K562 (cell line): ENCODE results near the gene LST1. TPM values are rescaled to one million over a fixed set of nuclear protein-coding genes. Genes with fewer than 3 reads are reported as not detected.

Experiments
- CBFA2T3 ChIP-seq: fragments of 450-650 bp; IDR thresholded peaks from 2 replicates; pipeline ENCODE4 v1.6.1; 2017
- CBX5 ChIP-seq: IDR thresholded peaks from 2 replicates; pipeline ENCODE4 v1.6.1; 2014; ENCODE audit warnings: low read depth, borderline replicate concordance
- CBX8 ChIP-seq: fragments of 200-600 bp; sonication (generic); IDR thresholded peaks from 2 replicates; pipeline ENCODE4 v1.6.1; 2012; ENCODE audit warnings: borderline replicate concordance, mixed run types, low read depth, mild to moderate bottlenecking, moderate library complexity, mixed read lengths, low read length, control low read depth, inconsistent platforms; ENCODE audit not compliant: poor library complexity, severe bottlenecking; ENCODE audit errors: extremely low read depth
- ELF2 ChIP-seq: fragments of 250-450 bp; sonication (Bioruptor Pico); IDR thresholded peaks from 2 replicates; pipeline ENCODE4 v1.5.0; 2021; ENCODE audit warnings: mild to moderate bottlenecking
- ETV6 ChIP-seq, 3 experiments: fragments of 150-350 bp in 1 of 3; sonication (generic) in 1 of 3; formaldehyde crosslinking in 1 of 3; IDR thresholded peaks; 2 replicates each; pipeline versions ENCODE4 v1.6.1 to v1.8.0; 2014 to 2022; ENCODE audit warnings: borderline replicate concordance in 2 of 3, low read depth in 2 of 3, antibody characterized with exemption in 1 of 3, low read length in 1 of 3, mild to moderate bottlenecking in 1 of 3, missing genetic modification reagents in 1 of 3
- FOS ChIP-seq: IDR thresholded peaks from 3 replicates; pipeline ENCODE4 v1.6.1; 2011; ENCODE audit not compliant: insufficient read length; ENCODE audit errors: extremely low read depth
- HDAC3 ChIP-seq: fragments of 450-650 bp; IDR thresholded peaks from 2 replicates; pipeline ENCODE4 v1.6.1; 2018; ENCODE audit warnings: borderline replicate concordance, mild to moderate bottlenecking, moderate library complexity; ENCODE audit not compliant: partially characterized antibody
- SAFB ChIP-seq: fragments of 200-400 bp; formaldehyde crosslinking; IDR thresholded peaks from 2 replicates; pipeline ENCODE4 v1.6.1; 2017; ENCODE audit warnings: low read depth, low read length, borderline replicate concordance
- ZNF263 ChIP-seq: sonication (generic); formaldehyde crosslinking; IDR thresholded peaks from 2 replicates; pipeline ENCODE4 v1.8.0; 2022; ENCODE audit warnings: mild to moderate bottlenecking, missing genetic modification reagents, borderline replicate concordance
- ZNF277 ChIP-seq: fragments of 250-450 bp; sonication (Bioruptor Pico); IDR thresholded peaks from 2 replicates; pipeline ENCODE4 v1.8.0; 2022; ENCODE audit warnings: inconsistent platforms, mild to moderate bottlenecking, moderate library complexity, borderline replicate concordance
- ZNF707 ChIP-seq: fragments of 250-450 bp; sonication (Bioruptor Pico); conservative IDR thresholded peaks from 2 replicates; pipeline ENCODE4 v1.8.0; 2022; ENCODE audit warnings: inconsistent platforms, mild to moderate bottlenecking, moderate library complexity
- polyA plus RNA-seq, 8 experiments: library from polyadenylated mRNA; depleted of rRNA in 4 of 8; stranded (reverse) in 5 of 8; unstranded in 3 of 8; fragments of >200 nt; fragmentation: Nextera tagmentation in 2 of 8; fragmentation: Illumina TruSeq in 1 of 8; extraction: Ambion mirVana in 2 of 8; extraction: Trizol in 1 of 8; gene quantifications; 2 replicates each; pipeline versions ENCODE4 v1.2.1 to v1.2.3, GENCODE V29; 2011 to 2014; ENCODE audit warnings: inconsistent platforms in 1 of 8, missing spikeins in 1 of 8
- total RNA-seq, 7 experiments: library from RNA; depleted of rRNA in 6 of 7; stranded (reverse); fragments of >200 nt in 6 of 7; fragmentation: Illumina TruSeq in 2 of 7; extraction: Trizol in 2 of 7; gene quantifications; 2 replicates each; pipeline versions ENCODE4 v1.2.1 to v1.2.3, GENCODE V29; 2011 to 2021; ENCODE audit warnings: low replicate concordance in 1 of 7
- TF ChIP-seq, protein P1 (sequence below): sonication (generic); formaldehyde crosslinking; IDR thresholded peaks from 2 replicates; pipeline ENCODE4 v1.9.0; 2022; ENCODE audit warnings: mild to moderate bottlenecking, missing genetic modification reagents
- TF ChIP-seq, protein P2 (sequence below): fragments of 250-450 bp; sonication (Bioruptor Pico); IDR thresholded peaks from 2 replicates; pipeline ENCODE4 v1.4.0; 2020; ENCODE audit warnings: mild to moderate bottlenecking, moderate library complexity
- TF ChIP-seq, protein P3 (sequence below): fragments of 450-650 bp; IDR thresholded peaks from 2 replicates; pipeline ENCODE4 v1.6.1; 2016; ENCODE audit warnings: missing biosample characterization, missing genetic modification characterization
- TF ChIP-seq, protein P4 (sequence below), 2 experiments: fragments of 200-800 bp in 1 of 2; sonication (Bioruptor generic) in 1 of 2; sonication (generic) in 1 of 2; formaldehyde crosslinking in 1 of 2; IDR thresholded peaks in 1 of 2; conservative IDR thresholded peaks in 1 of 2; 2 replicates each; pipeline versions ENCODE4 v1.5.0 to v1.6.1; 2016 to 2020; ENCODE audit warnings: missing compliant biosample characterization in 1 of 2, missing genetic modification characterization in 1 of 2, missing genetic modification reagents in 1 of 2

Gene LST1
- total and polyA plus RNA-seq, 9 of the 15 experiments (the other 6 are each of a cell fraction or from before 2014, with no cell fraction given), result 0.82 to 7.8 (median 1.7) TPM

- TF ChIP-seq ZNF707 (no peak), ELF2 (no peak), CBX5 (no peak), HDAC3 (no peak), CBFA2T3 (peak; percentile 56), ETV6 (IDR thresholded peaks at IDR 0.05; ENCODE audit: borderline replicate concordance in 1 of 2, low read depth in 2 of 2, low read length in 1 of 2) (no peak), ETV6 (CRISPR knock-in tag; IDR thresholded peaks at IDR 0.05; ENCODE audit: borderline replicate concordance) (no peak), ZNF263 (CRISPR knock-in tag) (peak; percentile 51; the same call in 1 of the 2 replicates), SAFB (no peak), CBX8 (no peak), ZNF277 (no peak), FOS (no peak)
- TF ChIP-seq, protein P1, sequence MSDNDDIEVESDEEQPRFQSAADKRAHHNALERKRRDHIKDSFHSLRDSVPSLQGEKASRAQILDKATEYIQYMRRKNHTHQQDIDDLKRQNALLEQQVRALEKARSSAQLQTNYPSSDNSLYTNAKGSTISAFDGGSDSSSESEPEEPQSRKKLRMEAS (CRISPR knock-in tag), result peak; percentile 44; the same call in 1 of the 2 replicates
- TF ChIP-seq, protein P2, sequence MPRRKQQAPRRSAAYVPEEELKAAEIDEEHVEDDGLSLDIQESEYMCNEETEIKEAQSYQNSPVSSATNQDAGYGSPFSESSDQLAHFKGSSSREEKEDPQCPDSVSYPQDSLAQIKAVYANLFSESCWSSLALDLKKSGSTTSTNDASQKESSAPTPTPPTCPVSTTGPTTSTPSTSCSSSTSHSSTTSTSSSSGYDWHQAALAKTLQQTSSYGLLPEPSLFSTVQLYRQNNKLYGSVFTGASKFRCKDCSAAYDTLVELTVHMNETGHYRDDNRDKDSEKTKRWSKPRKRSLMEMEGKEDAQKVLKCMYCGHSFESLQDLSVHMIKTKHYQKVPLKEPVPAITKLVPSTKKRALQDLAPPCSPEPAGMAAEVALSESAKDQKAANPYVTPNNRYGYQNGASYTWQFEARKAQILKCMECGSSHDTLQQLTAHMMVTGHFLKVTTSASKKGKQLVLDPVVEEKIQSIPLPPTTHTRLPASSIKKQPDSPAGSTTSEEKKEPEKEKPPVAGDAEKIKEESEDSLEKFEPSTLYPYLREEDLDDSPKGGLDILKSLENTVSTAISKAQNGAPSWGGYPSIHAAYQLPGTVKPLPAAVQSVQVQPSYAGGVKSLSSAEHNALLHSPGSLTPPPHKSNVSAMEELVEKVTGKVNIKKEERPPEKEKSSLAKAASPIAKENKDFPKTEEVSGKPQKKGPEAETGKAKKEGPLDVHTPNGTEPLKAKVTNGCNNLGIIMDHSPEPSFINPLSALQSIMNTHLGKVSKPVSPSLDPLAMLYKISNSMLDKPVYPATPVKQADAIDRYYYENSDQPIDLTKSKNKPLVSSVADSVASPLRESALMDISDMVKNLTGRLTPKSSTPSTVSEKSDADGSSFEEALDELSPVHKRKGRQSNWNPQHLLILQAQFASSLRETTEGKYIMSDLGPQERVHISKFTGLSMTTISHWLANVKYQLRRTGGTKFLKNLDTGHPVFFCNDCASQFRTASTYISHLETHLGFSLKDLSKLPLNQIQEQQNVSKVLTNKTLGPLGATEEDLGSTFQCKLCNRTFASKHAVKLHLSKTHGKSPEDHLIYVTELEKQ, result no peak
- TF ChIP-seq, protein P3, sequence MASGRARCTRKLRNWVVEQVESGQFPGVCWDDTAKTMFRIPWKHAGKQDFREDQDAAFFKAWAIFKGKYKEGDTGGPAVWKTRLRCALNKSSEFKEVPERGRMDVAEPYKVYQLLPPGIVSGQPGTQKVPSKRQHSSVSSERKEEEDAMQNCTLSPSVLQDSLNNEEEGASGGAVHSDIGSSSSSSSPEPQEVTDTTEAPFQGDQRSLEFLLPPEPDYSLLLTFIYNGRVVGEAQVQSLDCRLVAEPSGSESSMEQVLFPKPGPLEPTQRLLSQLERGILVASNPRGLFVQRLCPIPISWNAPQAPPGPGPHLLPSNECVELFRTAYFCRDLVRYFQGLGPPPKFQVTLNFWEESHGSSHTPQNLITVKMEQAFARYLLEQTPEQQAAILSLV, result no peak
- TF ChIP-seq, protein P4, sequence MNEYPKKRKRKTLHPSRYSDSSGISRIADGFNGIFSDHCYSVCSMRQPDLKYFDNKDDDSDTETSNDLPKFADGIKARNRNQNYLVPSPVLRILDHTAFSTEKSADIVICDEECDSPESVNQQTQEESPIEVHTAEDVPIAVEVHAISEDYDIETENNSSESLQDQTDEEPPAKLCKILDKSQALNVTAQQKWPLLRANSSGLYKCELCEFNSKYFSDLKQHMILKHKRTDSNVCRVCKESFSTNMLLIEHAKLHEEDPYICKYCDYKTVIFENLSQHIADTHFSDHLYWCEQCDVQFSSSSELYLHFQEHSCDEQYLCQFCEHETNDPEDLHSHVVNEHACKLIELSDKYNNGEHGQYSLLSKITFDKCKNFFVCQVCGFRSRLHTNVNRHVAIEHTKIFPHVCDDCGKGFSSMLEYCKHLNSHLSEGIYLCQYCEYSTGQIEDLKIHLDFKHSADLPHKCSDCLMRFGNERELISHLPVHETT (CRISPR knock-in tag; conservative IDR thresholded peaks at IDR 0.05 in 1 of 2, IDR thresholded peaks at IDR 0.05 in 1 of 2), result no peak
Observed at GRCh38 chr6:31588871-31589650, 3.0 kb downstream of the LST1 start (continued).
